GM23338 (cell line): Measurements from ENCODE around the gene PPFIBP1. TPM values are rescaled to one million over a fixed set of nuclear protein-coding genes. Genes with fewer than 3 reads are reported as not detected.

Experiments
- ATAC-seq: fragments of 200-7000 bp; cut with Tn5 transposase; 3 replicates; pipeline ENCODE4 v1.9.1; 2020
- DNase-seq: peaks from one replicate; pipeline ENCODE4 v3.0.0-alpha.2; 2015; ENCODE audit warnings: low spot score
- H2AFZ ChIP-seq: fragments of 200-600 bp; sonication (generic); 2 replicates; pipeline ENCODE4 v1.8.0; 2016; ENCODE audit warnings: antibody characterized with exemption, mild to moderate bottlenecking, moderate library complexity
- H3F3A ChIP-seq: fragments of 200-600 bp; sonication (generic); replicated peaks from 2 replicates; pipeline ENCODE4 v1.8.0; 2017; ENCODE audit warnings: antibody characterized with exemption, mixed run types, low read depth
- H3K27ac ChIP-seq: fragments of 200-600 bp; sonication (generic); 2 replicates; pipeline ENCODE4 v1.6.1; 2016; ENCODE audit warnings: low read depth
- H3K27me3 ChIP-seq: fragments of 200-600 bp; sonication (generic); 2 replicates; pipeline ENCODE4 v1.8.0; 2016; ENCODE audit warnings: mild to moderate bottlenecking, mixed run types, moderate library complexity; ENCODE audit not compliant: insufficient read depth
- H3K36me3 ChIP-seq: fragments of 200-600 bp; sonication (generic); 2 replicates; pipeline ENCODE4 v1.8.0; 2016; ENCODE audit warnings: mild to moderate bottlenecking; ENCODE audit not compliant: insufficient read depth
- H3K4me1 ChIP-seq: fragments of 200-600 bp; sonication (generic); 2 replicates; pipeline ENCODE4 v1.8.0; 2016; ENCODE audit warnings: mild to moderate bottlenecking, moderate library complexity; ENCODE audit not compliant: insufficient read depth
- H3K4me2 ChIP-seq: fragments of 200-600 bp; sonication (generic); 2 replicates; pipeline ENCODE4 v1.7.1; 2017; ENCODE audit warnings: mixed run types
- H3K4me3 ChIP-seq: fragments of 200-600 bp; sonication (generic); 2 replicates; pipeline ENCODE4 v1.6.1; 2016; ENCODE audit warnings: mixed run types
- H3K79me2 ChIP-seq: fragments of 200-600 bp; sonication (generic); replicated peaks from 2 replicates; pipeline ENCODE4 v1.8.0; 2017; ENCODE audit warnings: mild to moderate bottlenecking; ENCODE audit not compliant: insufficient read depth
- H3K9me2 ChIP-seq: fragments of 200-600 bp; sonication (generic); 2 replicates; pipeline ENCODE4 v1.8.0; 2017; ENCODE audit not compliant: insufficient read depth
- H4K20me1 ChIP-seq: fragments of 200-600 bp; sonication (generic); replicated peaks from 2 replicates; pipeline ENCODE4 v1.8.0; 2017; ENCODE audit warnings: mild to moderate bottlenecking; ENCODE audit not compliant: insufficient read depth
- H3K27ac Mint-ChIP-seq: 2 replicates; pipeline ENCODE4 v1.8.0; 2020; ENCODE audit warnings: inconsistent platforms, mild to moderate bottlenecking, moderate library complexity, mixed read lengths
- H3K27me3 Mint-ChIP-seq: 3 replicates; pipeline ENCODE4 v1.8.0; 2022; ENCODE audit warnings: low read depth, mild to moderate bottlenecking, moderate library complexity, mixed read lengths, inconsistent platforms; ENCODE audit not compliant: insufficient read depth, poor library complexity
- H3K36me3 Mint-ChIP-seq: 3 replicates; pipeline ENCODE4 v1.8.0; 2021; ENCODE audit warnings: low read depth, mild to moderate bottlenecking, inconsistent platforms, moderate library complexity, mixed read lengths
- H3K4me1 Mint-ChIP-seq: 3 replicates; pipeline ENCODE4 v1.8.0; 2020; ENCODE audit warnings: mild to moderate bottlenecking, inconsistent platforms, mixed read lengths
- H3K4me3 Mint-ChIP-seq: 3 replicates; pipeline ENCODE4 v1.8.0; 2021; ENCODE audit warnings: moderate library complexity, mild to moderate bottlenecking, inconsistent platforms, mixed read lengths
- H3K9me3 Mint-ChIP-seq: 3 replicates; pipeline ENCODE4 v1.8.0; 2020; ENCODE audit warnings: moderate library complexity, mild to moderate bottlenecking, inconsistent platforms, mixed read lengths
- CREB1 ChIP-seq: fragments of 250-450 bp; sonication (Bioruptor Pico); IDR thresholded peaks from 2 replicates; pipeline ENCODE4 v1.5.0; 2020; ENCODE audit warnings: low read depth, mild to moderate bottlenecking, moderate library complexity
- EZH2 ChIP-seq: fragments of 200-600 bp; sonication (generic); IDR thresholded peaks from one replicate; pipeline ENCODE4 v1.8.0; 2017; ENCODE audit warnings: antibody characterized with exemption, mild to moderate bottlenecking, low read depth; ENCODE audit not compliant: unreplicated experiment
- EZH2phosphoT487 ChIP-seq: fragments of 200-600 bp; sonication (generic); IDR thresholded peaks from one replicate; pipeline ENCODE4 v1.8.1; 2018; ENCODE audit warnings: antibody characterized with exemption; ENCODE audit not compliant: unreplicated experiment
- JUNB ChIP-seq: IDR thresholded peaks from one replicate; pipeline ENCODE4 v1.6.1; 2016; ENCODE audit warnings: antibody characterized with exemption; ENCODE audit not compliant: unreplicated experiment
- NANOG ChIP-seq: IDR thresholded peaks from 2 replicates; pipeline ENCODE4 v1.6.1; 2016; ENCODE audit warnings: antibody characterized with exemption, borderline replicate concordance
- POLR2AphosphoS5 ChIP-seq: IDR thresholded peaks from 2 replicates; pipeline ENCODE4 v1.6.1; 2016; ENCODE audit warnings: antibody characterized with exemption, low read depth
- STAT1 ChIP-seq: IDR thresholded peaks from one replicate; pipeline ENCODE4 v1.6.1; 2016; ENCODE audit warnings: antibody characterized with exemption; ENCODE audit not compliant: unreplicated experiment
- ZNF114 ChIP-seq: fragments of 250-450 bp; sonication (Bioruptor Pico); IDR thresholded peaks from 2 replicates; pipeline ENCODE4 v1.5.0; 2020; ENCODE audit warnings: mild to moderate bottlenecking, moderate library complexity
- ZNF331 ChIP-seq: fragments of 250-450 bp; sonication (Bioruptor Pico); IDR thresholded peaks from 2 replicates; pipeline ENCODE4 v1.5.0; 2020; ENCODE audit warnings: low read depth, mild to moderate bottlenecking, moderate library complexity
- polyA plus RNA-seq: library from polyadenylated mRNA; unstranded; fragments of >200 nt; fragmentation: Nextera tagmentation; extraction: Ambion mirVana; gene quantifications from 2 replicates; pipeline ENCODE4 v1.2.1, GENCODE V29; 2016
- total RNA-seq: library from RNA; depleted of rRNA; stranded (reverse); fragments of >200 nt; shearing (Covaris generic); gene quantifications from 2 replicates; pipeline ENCODE4 v1.2.3, GENCODE V29; 2014
- TF ChIP-seq, protein P1 (sequence below): fragments of 250-450 bp; sonication (Bioruptor Pico); IDR thresholded peaks from 2 replicates; pipeline ENCODE4 v1.5.0; 2020; ENCODE audit warnings: mild to moderate bottlenecking, moderate library complexity
- TF ChIP-seq, protein P2 (sequence below), 2 experiments: fragments of 200-600 bp in 1 of 2; sonication (generic) in 1 of 2; conservative IDR thresholded peaks; 2 replicates each; pipeline versions ENCODE4 v1.5.1 to v1.6.1; 2016 to 2017; ENCODE audit warnings: antibody characterized with exemption in 2 of 2, low read depth in 2 of 2, mild to moderate bottlenecking in 2 of 2, moderate library complexity in 1 of 2
- TF ChIP-seq, protein P3 (sequence below): IDR thresholded peaks from one replicate; pipeline ENCODE4 v1.6.1; 2018; ENCODE audit warnings: antibody characterized with exemption; ENCODE audit not compliant: unreplicated experiment
- TF ChIP-seq, protein P4 (sequence below): IDR thresholded peaks from 2 replicates; pipeline ENCODE4 v1.6.1; 2016; ENCODE audit warnings: antibody characterized with exemption

PPFIBP1 gene
- total and polyA plus RNA-seq, 2 experiments from 2014 or later: 33.2 to 41.9 TPM

DNA sequence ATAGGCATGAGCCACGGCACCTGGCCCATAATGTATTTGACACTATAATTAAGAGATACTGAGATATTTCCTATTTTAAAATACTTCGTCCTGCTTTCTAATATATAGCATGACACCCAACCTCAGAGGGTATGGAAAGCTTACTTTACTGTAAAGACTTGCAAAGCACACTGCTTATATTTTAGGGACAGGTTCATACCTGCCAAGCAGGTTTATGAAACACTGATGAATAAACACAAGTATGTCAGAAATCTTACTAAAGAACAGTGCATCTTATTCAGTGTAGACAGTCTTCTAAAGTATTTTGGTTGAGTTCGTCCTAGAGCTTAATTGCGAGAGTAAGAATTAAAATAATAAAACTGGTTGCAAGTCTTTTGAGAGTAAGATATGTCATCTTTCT is 65.4 kb downstream of the PPFIBP1 start:
- Mint-ChIP-seq H3K4me1 (peaks cover 14% of the 10 kb centered on the region), H3K4me3 (no peak overlapping the region), H3K27me3 (peaks cover 2% of the 10 kb centered on the region), H3K36me3 (no peaks in the 10 kb centered on the region), H3K9me3 (no peaks in the 10 kb centered on the region), H3K27ac (no peak overlapping the region)
- Histone ChIP-seq H3K27me3 (no peaks in the 10 kb centered on the region), H3K4me3 (no peak overlapping the region), H3K27ac (no peak overlapping the region), H3K4me1 (no peaks in the 10 kb centered on the region), H3K36me3 (no peaks in the 10 kb centered on the region), H3F3A (no peaks in the 10 kb centered on the region), H3K4me2 (no peak overlapping the region), H2AFZ (no peak overlapping the region), H4K20me1 (peaks cover 3% of the 10 kb centered on the region; the same call in 1 of the 2 replicates), H3K9me2 (no peaks in the 10 kb centered on the region), H3K79me2 (0 out of 2 replicates have a peak, but pooled peaks cover 3% of the 10 kb centered on the region)
- no peak for DNase-seq
- TF ChIP-seq ZNF114 (no peak), EZH2phosphoT487 (no peak), ZNF331 (CRISPR knock-in tag) (no peak), STAT1 (no peak), CREB1 (CRISPR knock-in tag) (no peak), NANOG (no peak), POLR2AphosphoS5 (no peak), EZH2 (no peak), JUNB (no peak)
- TF ChIP-seq, protein P1, sequence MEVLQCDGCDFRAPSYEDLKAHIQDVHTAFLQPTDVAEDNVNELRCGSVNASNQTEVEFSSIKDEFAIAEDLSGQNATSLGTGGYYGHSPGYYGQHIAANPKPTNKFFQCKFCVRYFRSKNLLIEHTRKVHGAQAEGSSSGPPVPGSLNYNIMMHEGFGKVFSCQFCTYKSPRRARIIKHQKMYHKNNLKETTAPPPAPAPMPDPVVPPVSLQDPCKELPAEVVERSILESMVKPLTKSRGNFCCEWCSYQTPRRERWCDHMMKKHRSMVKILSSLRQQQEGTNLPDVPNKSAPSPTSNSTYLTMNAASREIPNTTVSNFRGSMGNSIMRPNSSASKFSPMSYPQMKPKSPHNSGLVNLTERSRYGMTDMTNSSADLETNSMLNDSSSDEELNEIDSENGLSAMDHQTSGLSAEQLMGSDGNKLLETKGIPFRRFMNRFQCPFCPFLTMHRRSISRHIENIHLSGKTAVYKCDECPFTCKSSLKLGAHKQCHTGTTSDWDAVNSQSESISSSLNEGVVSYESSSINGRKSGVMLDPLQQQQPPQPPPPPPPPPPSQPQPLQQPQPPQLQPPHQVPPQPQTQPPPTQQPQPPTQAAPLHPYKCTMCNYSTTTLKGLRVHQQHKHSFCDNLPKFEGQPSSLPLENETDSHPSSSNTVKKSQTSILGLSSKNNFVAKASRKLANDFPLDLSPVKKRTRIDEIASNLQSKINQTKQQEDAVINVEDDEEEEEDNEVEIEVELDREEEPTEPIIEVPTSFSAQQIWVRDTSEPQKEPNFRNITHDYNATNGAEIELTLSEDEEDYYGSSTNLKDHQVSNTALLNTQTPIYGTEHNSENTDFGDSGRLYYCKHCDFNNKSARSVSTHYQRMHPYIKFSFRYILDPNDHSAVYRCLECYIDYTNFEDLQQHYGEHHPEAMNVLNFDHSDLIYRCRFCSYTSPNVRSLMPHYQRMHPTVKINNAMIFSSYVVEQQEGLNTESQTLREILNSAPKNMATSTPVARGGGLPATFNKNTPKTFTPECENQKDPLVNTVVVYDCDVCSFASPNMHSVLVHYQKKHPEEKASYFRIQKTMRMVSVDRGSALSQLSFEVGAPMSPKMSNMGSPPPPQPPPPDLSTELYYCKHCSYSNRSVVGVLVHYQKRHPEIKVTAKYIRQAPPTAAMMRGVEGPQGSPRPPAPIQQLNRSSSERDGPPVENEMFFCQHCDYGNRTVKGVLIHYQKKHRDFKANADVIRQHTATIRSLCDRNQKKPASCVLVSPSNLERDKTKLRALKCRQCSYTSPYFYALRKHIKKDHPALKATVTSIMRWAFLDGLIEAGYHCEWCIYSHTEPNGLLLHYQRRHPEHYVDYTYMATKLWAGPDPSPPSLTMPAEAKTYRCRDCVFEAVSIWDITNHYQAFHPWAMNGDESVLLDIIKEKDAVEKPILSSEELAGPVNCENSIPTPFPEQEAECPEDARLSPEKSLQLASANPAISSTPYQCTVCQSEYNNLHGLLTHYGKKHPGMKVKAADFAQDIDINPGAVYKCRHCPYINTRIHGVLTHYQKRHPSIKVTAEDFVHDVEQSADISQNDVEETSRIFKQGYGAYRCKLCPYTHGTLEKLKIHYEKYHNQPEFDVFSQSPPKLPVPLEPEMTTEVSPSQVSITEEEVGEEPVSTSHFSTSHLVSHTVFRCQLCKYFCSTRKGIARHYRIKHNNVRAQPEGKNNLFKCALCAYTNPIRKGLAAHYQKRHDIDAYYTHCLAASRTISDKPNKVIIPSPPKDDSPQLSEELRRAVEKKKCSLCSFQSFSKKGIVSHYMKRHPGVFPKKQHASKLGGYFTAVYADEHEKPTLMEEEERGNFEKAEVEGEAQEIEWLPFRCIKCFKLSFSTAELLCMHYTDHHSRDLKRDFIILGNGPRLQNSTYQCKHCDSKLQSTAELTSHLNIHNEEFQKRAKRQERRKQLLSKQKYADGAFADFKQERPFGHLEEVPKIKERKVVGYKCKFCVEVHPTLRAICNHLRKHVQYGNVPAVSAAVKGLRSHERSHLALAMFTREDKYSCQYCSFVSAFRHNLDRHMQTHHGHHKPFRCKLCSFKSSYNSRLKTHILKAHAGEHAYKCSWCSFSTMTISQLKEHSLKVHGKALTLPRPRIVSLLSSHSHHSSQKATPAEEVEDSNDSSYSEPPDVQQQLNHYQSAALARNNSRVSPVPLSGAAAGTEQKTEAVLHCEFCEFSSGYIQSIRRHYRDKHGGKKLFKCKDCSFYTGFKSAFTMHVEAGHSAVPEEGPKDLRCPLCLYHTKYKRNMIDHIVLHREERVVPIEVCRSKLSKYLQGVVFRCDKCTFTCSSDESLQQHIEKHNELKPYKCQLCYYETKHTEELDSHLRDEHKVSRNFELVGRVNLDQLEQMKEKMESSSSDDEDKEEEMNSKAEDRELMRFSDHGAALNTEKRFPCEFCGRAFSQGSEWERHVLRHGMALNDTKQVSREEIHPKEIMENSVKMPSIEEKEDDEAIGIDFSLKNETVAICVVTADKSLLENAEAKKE: no peak
- TF ChIP-seq, protein P2, sequence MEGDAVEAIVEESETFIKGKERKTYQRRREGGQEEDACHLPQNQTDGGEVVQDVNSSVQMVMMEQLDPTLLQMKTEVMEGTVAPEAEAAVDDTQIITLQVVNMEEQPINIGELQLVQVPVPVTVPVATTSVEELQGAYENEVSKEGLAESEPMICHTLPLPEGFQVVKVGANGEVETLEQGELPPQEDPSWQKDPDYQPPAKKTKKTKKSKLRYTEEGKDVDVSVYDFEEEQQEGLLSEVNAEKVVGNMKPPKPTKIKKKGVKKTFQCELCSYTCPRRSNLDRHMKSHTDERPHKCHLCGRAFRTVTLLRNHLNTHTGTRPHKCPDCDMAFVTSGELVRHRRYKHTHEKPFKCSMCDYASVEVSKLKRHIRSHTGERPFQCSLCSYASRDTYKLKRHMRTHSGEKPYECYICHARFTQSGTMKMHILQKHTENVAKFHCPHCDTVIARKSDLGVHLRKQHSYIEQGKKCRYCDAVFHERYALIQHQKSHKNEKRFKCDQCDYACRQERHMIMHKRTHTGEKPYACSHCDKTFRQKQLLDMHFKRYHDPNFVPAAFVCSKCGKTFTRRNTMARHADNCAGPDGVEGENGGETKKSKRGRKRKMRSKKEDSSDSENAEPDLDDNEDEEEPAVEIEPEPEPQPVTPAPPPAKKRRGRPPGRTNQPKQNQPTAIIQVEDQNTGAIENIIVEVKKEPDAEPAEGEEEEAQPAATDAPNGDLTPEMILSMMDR (conservative IDR thresholded peaks at IDR 0.05; ENCODE audit: low read depth in 2 of 2): no peak
- TF ChIP-seq, protein P3, sequence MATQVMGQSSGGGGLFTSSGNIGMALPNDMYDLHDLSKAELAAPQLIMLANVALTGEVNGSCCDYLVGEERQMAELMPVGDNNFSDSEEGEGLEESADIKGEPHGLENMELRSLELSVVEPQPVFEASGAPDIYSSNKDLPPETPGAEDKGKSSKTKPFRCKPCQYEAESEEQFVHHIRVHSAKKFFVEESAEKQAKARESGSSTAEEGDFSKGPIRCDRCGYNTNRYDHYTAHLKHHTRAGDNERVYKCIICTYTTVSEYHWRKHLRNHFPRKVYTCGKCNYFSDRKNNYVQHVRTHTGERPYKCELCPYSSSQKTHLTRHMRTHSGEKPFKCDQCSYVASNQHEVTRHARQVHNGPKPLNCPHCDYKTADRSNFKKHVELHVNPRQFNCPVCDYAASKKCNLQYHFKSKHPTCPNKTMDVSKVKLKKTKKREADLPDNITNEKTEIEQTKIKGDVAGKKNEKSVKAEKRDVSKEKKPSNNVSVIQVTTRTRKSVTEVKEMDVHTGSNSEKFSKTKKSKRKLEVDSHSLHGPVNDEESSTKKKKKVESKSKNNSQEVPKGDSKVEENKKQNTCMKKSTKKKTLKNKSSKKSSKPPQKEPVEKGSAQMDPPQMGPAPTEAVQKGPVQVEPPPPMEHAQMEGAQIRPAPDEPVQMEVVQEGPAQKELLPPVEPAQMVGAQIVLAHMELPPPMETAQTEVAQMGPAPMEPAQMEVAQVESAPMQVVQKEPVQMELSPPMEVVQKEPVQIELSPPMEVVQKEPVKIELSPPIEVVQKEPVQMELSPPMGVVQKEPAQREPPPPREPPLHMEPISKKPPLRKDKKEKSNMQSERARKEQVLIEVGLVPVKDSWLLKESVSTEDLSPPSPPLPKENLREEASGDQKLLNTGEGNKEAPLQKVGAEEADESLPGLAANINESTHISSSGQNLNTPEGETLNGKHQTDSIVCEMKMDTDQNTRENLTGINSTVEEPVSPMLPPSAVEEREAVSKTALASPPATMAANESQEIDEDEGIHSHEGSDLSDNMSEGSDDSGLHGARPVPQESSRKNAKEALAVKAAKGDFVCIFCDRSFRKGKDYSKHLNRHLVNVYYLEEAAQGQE: no peak
- TF ChIP-seq, protein P4, sequence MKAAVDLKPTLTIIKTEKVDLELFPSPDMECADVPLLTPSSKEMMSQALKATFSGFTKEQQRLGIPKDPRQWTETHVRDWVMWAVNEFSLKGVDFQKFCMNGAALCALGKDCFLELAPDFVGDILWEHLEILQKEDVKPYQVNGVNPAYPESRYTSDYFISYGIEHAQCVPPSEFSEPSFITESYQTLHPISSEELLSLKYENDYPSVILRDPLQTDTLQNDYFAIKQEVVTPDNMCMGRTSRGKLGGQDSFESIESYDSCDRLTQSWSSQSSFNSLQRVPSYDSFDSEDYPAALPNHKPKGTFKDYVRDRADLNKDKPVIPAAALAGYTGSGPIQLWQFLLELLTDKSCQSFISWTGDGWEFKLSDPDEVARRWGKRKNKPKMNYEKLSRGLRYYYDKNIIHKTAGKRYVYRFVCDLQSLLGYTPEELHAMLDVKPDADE: no peak
- ATAC-seq: no peak
